Endodermal cell (in vitro differentiated cells): Measurements from ENCODE around the gene LGALSL. TPM values are rescaled to one million over a fixed set of nuclear protein-coding genes. Genes with fewer than 3 reads are reported as not detected.
"Not testable (repeated sequence)": the region's sequence is repeated elsewhere in the genome, so short reads cannot be mapped to it uniquely, and the experiment has no call there.

Source experiments
- DNase-seq: peaks from one replicate; pipeline ENCODE4 v3.0.0-alpha.2; 2017
- H3K27ac ChIP-seq: 2 replicates; pipeline ENCODE4 v1.5.1; 2013; ENCODE audit warnings: mild to moderate bottlenecking, low read depth, low read length, moderate library complexity
- H3K27me3 ChIP-seq: 2 replicates; pipeline ENCODE4 v1.6.1; 2013; ENCODE audit warnings: mild to moderate bottlenecking, low read length, moderate library complexity; ENCODE audit not compliant: insufficient read depth, control insufficient read depth, poor library complexity, severe bottlenecking
- H3K36me3 ChIP-seq: 2 replicates; pipeline ENCODE4 v1.7.0; 2013; ENCODE audit warnings: mild to moderate bottlenecking, low read length, moderate library complexity; ENCODE audit not compliant: control insufficient read depth, insufficient read depth
- H3K4me1 ChIP-seq: one replicate; pipeline ENCODE4 v1.7.0; 2013; ENCODE audit warnings: low read length; ENCODE audit not compliant: control insufficient read depth, insufficient read depth
- H3K4me3 ChIP-seq: 2 replicates; pipeline ENCODE4 v1.5.1; 2013; ENCODE audit warnings: mild to moderate bottlenecking, low read length, moderate library complexity
- H3K9ac ChIP-seq: 2 replicates; pipeline ENCODE4 v1.6.1; 2013; ENCODE audit warnings: mild to moderate bottlenecking, low read length, moderate library complexity; ENCODE audit not compliant: poor library complexity, severe bottlenecking; ENCODE audit errors: extremely low read depth
- H3K9me3 ChIP-seq: 2 replicates; pipeline ENCODE4 v1.6.1; 2013; ENCODE audit warnings: mild to moderate bottlenecking, low read length, moderate library complexity; ENCODE audit not compliant: control insufficient read depth
- H3K27ac Mint-ChIP-seq: 2 replicates; pipeline ENCODE4 v1.8.0; 2020; ENCODE audit warnings: mixed read lengths
- H3K27me3 Mint-ChIP-seq: 2 replicates; pipeline ENCODE4 v1.8.0; 2021; ENCODE audit warnings: mild to moderate bottlenecking, mixed read lengths; ENCODE audit not compliant: insufficient read depth
- H3K36me3 Mint-ChIP-seq: 2 replicates; pipeline ENCODE4 v1.8.0; 2020; ENCODE audit warnings: low read depth, mixed read lengths
- H3K4me1 Mint-ChIP-seq: 2 replicates; pipeline ENCODE4 v1.8.0; 2020; ENCODE audit warnings: mixed read lengths
- H3K4me3 Mint-ChIP-seq: 2 replicates; pipeline ENCODE4 v1.8.0; 2020; ENCODE audit warnings: mild to moderate bottlenecking, moderate library complexity, mixed read lengths
- H3K9me3 Mint-ChIP-seq: 2 replicates; pipeline ENCODE4 v1.8.0; 2020; ENCODE audit warnings: mild to moderate bottlenecking, mixed read lengths
- CTCF ChIP-seq: fragments of 200-600 bp; sonication (generic); conservative IDR thresholded peaks from 2 replicates; pipeline ENCODE4 v1.5.0; 2021; ENCODE audit warnings: antibody characterized with exemption, mild to moderate bottlenecking
- WGBS, 2 experiments: methylation state at CpG; one replicate each; pipeline versions ENCODE4 v1.1.5 to v1.1.7; 2013; ENCODE audit warnings: missing lambda C conversion rate in 2 of 2, mixed read lengths in 1 of 2; ENCODE audit not compliant: insufficient coverage in 1 of 2, insufficient read length in 1 of 2; 5-methylcytosine and 5-hydroxymethylcytosine counted together
- total RNA-seq, 2 donors: library from RNA; stranded (reverse); fragmentation: NEBNext Ultra II Directional in 1 of 2; extraction: Animal tissue kit (Norgen Biotek cat#: 25700) in 1 of 2; gene quantifications; 2 replicates in 1 of 2; 3 replicates in 1 of 2; pipeline ENCODE4 v1.2.1, GENCODE V29; 2021

LGALSL gene
- total RNA-seq, 2 donors from 2014 or later, result 22.5 to 41.7 TPM

- Mint-ChIP-seq H3K4me3 (no peak overlapping the region), H3K27me3 (peaks cover 2% of the 10 kb centered on the region), H3K9me3 (no peaks in the 10 kb centered on the region), H3K36me3 (no peaks in the 10 kb centered on the region), H3K27ac (no peak overlapping the region), H3K4me1 (peaks cover 3% of the 10 kb centered on the region)
- TF ChIP-seq CTCF, result no peak
- no peaks in the 10 kb centered on the region for H3K36me3 ChIP-seq
- H3K9me3 ChIP-seq, result no peaks in the 10 kb centered on the region
- H3K4me3 ChIP-seq, result no peak overlapping the region
- no peak overlapping the region for H3K27ac ChIP-seq
- no peaks in the 10 kb centered on the region for H3K4me1 ChIP-seq
- H3K9ac ChIP-seq, result no peak overlapping the region
- DNase-seq, result peak; percentile 89
- 61 to 75% methylated on average over 6 to 7 of the region's 7 CpGs for WGBS, 2 experiments
- H3K27me3 ChIP-seq, result no peaks in the 10 kb centered on the region
Observed at GRCh38 chr2:64442801-64443429, 11.0 kb upstream of the LGALSL start.

GRCh38 chr2:64445970-64446369 lies 8.0 kb upstream of the LGALSL start:
- H3K27ac ChIP-seq, H3K36me3 ChIP-seq, H3K27ac Mint-ChIP-seq, H3K4me1 Mint-ChIP-seq, DNase-seq, H3K4me1 ChIP-seq, H3K4me3 ChIP-seq, H3K9me3 Mint-ChIP-seq, H3K36me3 Mint-ChIP-seq, H3K27me3 ChIP-seq, H3K4me3 Mint-ChIP-seq, H3K27me3 Mint-ChIP-seq, H3K9ac ChIP-seq, H3K9me3 ChIP-seq: not testable (repeated sequence)

GRCh38 chr2:64447317-64448040 lies 6.5 kb upstream of the LGALSL start:
- no peak overlapping the region for H3K4me3 ChIP-seq
- H3K9me3 ChIP-seq, result no peaks in the 10 kb centered on the region
- Mint-ChIP-seq H3K4me3 (no peak overlapping the region), H3K36me3 (no peaks in the 10 kb centered on the region), H3K27me3 (no peaks in the 10 kb centered on the region), H3K9me3 (no peaks in the 10 kb centered on the region), H3K27ac (no peak overlapping the region), H3K4me1 (peaks cover 2% of the 10 kb centered on the region)
- no peaks in the 10 kb centered on the region for H3K27me3 ChIP-seq
- H3K36me3 ChIP-seq, result no peaks in the 10 kb centered on the region
- TF ChIP-seq CTCF, result no peak
- H3K9ac ChIP-seq, result no peak overlapping the region
- no peaks in the 10 kb centered on the region for H3K4me1 ChIP-seq
- no peak for DNase-seq
- WGBS, 2 experiments, result 78 to 96% methylated on average over 1 of the region's 2 CpGs
- no peak overlapping the region for H3K27ac ChIP-seq
